Trophoblast cell (in vitro differentiated cells and primary cell): ENCODE data around the gene GALNT14.

Source experiments
- DNase-seq, 2 donors: peaks; one replicate each; pipeline ENCODE4 v3.0.0-alpha.2; 2016
- H2AFZ ChIP-seq: 2 replicates; pipeline ENCODE4 v1.6.1; 2013; ENCODE audit warnings: low read length, moderate library complexity, mild to moderate bottlenecking; ENCODE audit not compliant: insufficient read depth, poor library complexity
- H2AK5ac ChIP-seq: 2 replicates; pipeline ENCODE4 v1.6.1; 2013; ENCODE audit warnings: mild to moderate bottlenecking, low read length
- H2BK120ac ChIP-seq: 2 replicates; pipeline ENCODE4 v1.6.1; 2013; ENCODE audit warnings: low read length, mild to moderate bottlenecking, moderate library complexity; ENCODE audit not compliant: insufficient read depth, poor library complexity
- H2BK12ac ChIP-seq: 2 replicates; pipeline ENCODE4 v1.6.1; 2013; ENCODE audit warnings: mild to moderate bottlenecking, low read length, moderate library complexity
- H2BK5ac ChIP-seq: 2 replicates; pipeline ENCODE4 v1.6.1; 2013; ENCODE audit warnings: low read length, low read depth, moderate library complexity, mild to moderate bottlenecking; ENCODE audit not compliant: poor library complexity
- H3K14ac ChIP-seq: 2 replicates; pipeline ENCODE4 v1.6.1; 2013; ENCODE audit warnings: mild to moderate bottlenecking, low read length
- H3K18ac ChIP-seq: 2 replicates; pipeline ENCODE4 v1.6.1; 2013; ENCODE audit warnings: mild to moderate bottlenecking, low read length
- H3K23ac ChIP-seq: 2 replicates; pipeline ENCODE4 v1.6.1; 2013; ENCODE audit warnings: low read length
- H3K27ac ChIP-seq: 2 replicates; pipeline ENCODE4 v1.5.1; 2013; ENCODE audit warnings: low read depth, mild to moderate bottlenecking, inconsistent platforms, low read length, moderate library complexity
- H3K27me3 ChIP-seq: 2 replicates; pipeline ENCODE4 v1.6.1; 2013; ENCODE audit warnings: inconsistent platforms, mild to moderate bottlenecking, low read length, moderate library complexity; ENCODE audit not compliant: insufficient read depth
- H3K36me3 ChIP-seq, 2 experiments: 1 replicate in 1 of 2; 2 replicates in 1 of 2; pipeline ENCODE4 v1.6.1; 2013; ENCODE audit warnings: low read length in 2 of 2, mild to moderate bottlenecking in 2 of 2, moderate library complexity in 1 of 2; ENCODE audit not compliant: insufficient read depth in 2 of 2, control insufficient read depth in 1 of 2
- H3K4ac ChIP-seq: 2 replicates; pipeline ENCODE4 v1.6.1; 2013; ENCODE audit warnings: low read depth, mild to moderate bottlenecking, low read length, moderate library complexity
- H3K4me1 ChIP-seq, 2 experiments: 1 replicate in 1 of 2; 2 replicates in 1 of 2; pipeline ENCODE4 v1.6.1; 2013; ENCODE audit warnings: low read length in 2 of 2, mild to moderate bottlenecking in 2 of 2, moderate library complexity in 1 of 2; ENCODE audit not compliant: insufficient read depth in 2 of 2, control insufficient read depth in 1 of 2
- H3K4me2 ChIP-seq: 2 replicates; pipeline ENCODE4 v1.6.1; 2013; ENCODE audit warnings: inconsistent platforms, mild to moderate bottlenecking, low read length, moderate library complexity
- H3K4me3 ChIP-seq: 2 replicates; pipeline ENCODE4 v1.5.1; 2013; ENCODE audit warnings: mild to moderate bottlenecking, low read depth, low read length, inconsistent platforms
- H3K79me1 ChIP-seq: one replicate; pipeline ENCODE4 v1.6.1; 2013; ENCODE audit warnings: low read length
- H3K79me2 ChIP-seq: 2 replicates; pipeline ENCODE4 v1.6.1; 2013; ENCODE audit warnings: low read length, mild to moderate bottlenecking; ENCODE audit not compliant: control insufficient read depth, insufficient read depth, poor library complexity
- H3K9ac ChIP-seq: 2 replicates; pipeline ENCODE4 v1.6.1; 2013; ENCODE audit warnings: mild to moderate bottlenecking, low read length
- H3K9me3 ChIP-seq: 2 replicates; pipeline ENCODE4 v1.6.1; 2013; ENCODE audit warnings: low read depth, mild to moderate bottlenecking, control low read depth, inconsistent platforms, low read length; ENCODE audit not compliant: insufficient read depth
- H4K12ac ChIP-seq: 2 replicates; pipeline ENCODE4 v1.6.1; 2013; ENCODE audit warnings: low read depth, mild to moderate bottlenecking, low read length, moderate library complexity
- H4K8ac ChIP-seq: 2 replicates; pipeline ENCODE4 v1.6.1; 2013; ENCODE audit warnings: low read depth, mild to moderate bottlenecking, low read length, moderate library complexity
- H4K91ac ChIP-seq: one replicate; pipeline ENCODE4 v1.6.1; 2013; ENCODE audit warnings: low read depth, mild to moderate bottlenecking, low read length, moderate library complexity
- WGBS: extraction: QIAGEN DNeasy Blood & Tissue Kit; methylation state at CpG from one replicate; pipeline ENCODE4 v1.1.7; 2013; ENCODE audit warnings: missing lambda C conversion rate; ENCODE audit not compliant: insufficient read length, insufficient coverage; ENCODE audit errors: extremely low coverage; 5-methylcytosine and 5-hydroxymethylcytosine counted together

The GALNT14 gene

GRCh38 chr2:31087491-31087890 lies 50.7 kb downstream of the GALNT14 start:
- Histone ChIP-seq H3K14ac (no peak overlapping the region), H2AFZ (no peak overlapping the region), H4K8ac (no peak overlapping the region), H3K4me1 (no peaks in the 10 kb centered on the region), H3K4ac (no peak overlapping the region), H2AK5ac (no peak overlapping the region), H2BK12ac (no peak overlapping the region), H3K27ac (no peak overlapping the region), H3K79me1 (no peaks in the 10 kb centered on the region), H2BK120ac (no peak overlapping the region), H3K36me3 (no peaks in the 10 kb centered on the region), H3K79me2 (no peaks in the 10 kb centered on the region), H2BK5ac (no peak overlapping the region), H3K23ac (no peak overlapping the region), H3K4me2 (no peak overlapping the region), H3K9ac (no peak overlapping the region), H3K27me3 (no peaks in the 10 kb centered on the region), H4K91ac (no peak overlapping the region), H3K4me3 (no peak overlapping the region), H4K12ac (no peak overlapping the region), H3K18ac (no peak overlapping the region), H3K9me3 (no peaks in the 10 kb centered on the region)
- DNase-seq: no peak
- no CpG with 5 or more reads among the region's 3 CpGs for WGBS

GRCh38 chr2:31086590-31086989 lies 51.6 kb downstream of the GALNT14 start:
- Histone ChIP-seq H3K4me2 (no peak overlapping the region), H4K12ac (no peak overlapping the region), H4K91ac (no peak overlapping the region), H2BK5ac (no peak overlapping the region), H3K18ac (no peak overlapping the region), H3K4me3 (no peak overlapping the region), H3K14ac (no peak overlapping the region), H2AFZ (no peak overlapping the region), H3K9ac (no peak overlapping the region), H3K79me2 (no peaks in the 10 kb centered on the region), H3K79me1 (no peaks in the 10 kb centered on the region), H2AK5ac (no peak overlapping the region), H2BK120ac (no peak overlapping the region), H3K27me3 (no peaks in the 10 kb centered on the region), H3K36me3 (no peaks in the 10 kb centered on the region), H3K9me3 (no peaks in the 10 kb centered on the region), H3K4me1 (no peaks in the 10 kb centered on the region), H3K23ac (no peak overlapping the region), H3K4ac (no peak overlapping the region), H4K8ac (no peak overlapping the region), H2BK12ac (no peak overlapping the region), H3K27ac (no peak overlapping the region)
- DNase-seq: no peak
- no CpG with 5 or more reads among the region's 4 CpGs for WGBS

- no peak overlapping the region for H3K4me2 ChIP-seq
- no peak overlapping the region for H4K91ac ChIP-seq
- H3K79me1 ChIP-seq: no peaks in the 10 kb centered on the region
- H3K36me3 ChIP-seq: no peaks in the 10 kb centered on the region
- H2BK12ac ChIP-seq: no peak overlapping the region
- no peak overlapping the region for H3K23ac ChIP-seq
- H2AK5ac ChIP-seq: no peak overlapping the region
- H2BK120ac ChIP-seq: no peak overlapping the region
- no peaks in the 10 kb centered on the region for H3K9me3 ChIP-seq
- no peaks in the 10 kb centered on the region for H3K79me2 ChIP-seq
- no peak overlapping the region for H3K4ac ChIP-seq
- H4K8ac ChIP-seq: no peak overlapping the region
- no peaks in the 10 kb centered on the region for H3K27me3 ChIP-seq
- H3K9ac ChIP-seq: no peak overlapping the region
- no peak overlapping the region for H3K14ac ChIP-seq
- no peak overlapping the region for H2BK5ac ChIP-seq
- no peak overlapping the region for H4K12ac ChIP-seq
- no peak for DNase-seq
- no peak overlapping the region for H3K27ac ChIP-seq
- H3K4me3 ChIP-seq: no peak overlapping the region
- H2AFZ ChIP-seq: no peak overlapping the region
- no peaks in the 10 kb centered on the region for H3K4me1 ChIP-seq
- H3K18ac ChIP-seq: no peak overlapping the region
- no CpG with 5 or more reads among the region's 13 CpGs for WGBS
Measured at GRCh38 chr2:31083234-31083993, 54.8 kb downstream of the GALNT14 start.

GRCh38 chr2:31082002-31082401 lies 56.2 kb downstream of the GALNT14 start:
- Histone ChIP-seq H3K27me3 (no peaks in the 10 kb centered on the region), H3K4me3 (no peak overlapping the region), H2BK5ac (no peak overlapping the region), H2AFZ (no peak overlapping the region), H3K14ac (no peak overlapping the region), H3K79me2 (no peaks in the 10 kb centered on the region), H3K79me1 (no peaks in the 10 kb centered on the region), H3K27ac (no peak overlapping the region), H2AK5ac (no peak overlapping the region), H3K4me1 (no peaks in the 10 kb centered on the region), H2BK12ac (no peak overlapping the region), H4K12ac (no peak overlapping the region), H3K9me3 (no peaks in the 10 kb centered on the region), H3K18ac (no peak overlapping the region), H3K9ac (no peak overlapping the region), H4K91ac (no peak overlapping the region), H2BK120ac (no peak overlapping the region), H3K4me2 (no peak overlapping the region), H3K4ac (no peak overlapping the region), H3K23ac (no peak overlapping the region), H3K36me3 (no peaks in the 10 kb centered on the region), H4K8ac (no peak overlapping the region)
- peak in 1 of 2 donors; percentile 8 for DNase-seq
- WGBS: no CpG with 5 or more reads among the region's 2 CpGs
